GM21360 (cell line): ENCODE measurements around the gene AZU1.
"Not testable (repeated sequence)": the region's sequence is repeated elsewhere in the genome, so short reads cannot be mapped to it uniquely, and the experiment has no call there.

ENCODE experiments used
- ATAC-seq: cut with Tn5 transposase; IDR thresholded peaks from one replicate; pipeline ENCODE4 v1.9.1; 2021; ENCODE audit warnings: mild to moderate bottlenecking, moderate library complexity; ENCODE audit not compliant: unreplicated experiment

The AZU1 gene

GRCh38 chr19:869245-870177 is 41.9 kb downstream of the AZU1 start:
- no peak for ATAC-seq

- no peak for ATAC-seq
These were observed 42.7 kb downstream of the AZU1 start for GRCh38 chr19:870314-870713.

GRCh38 chr19:870963-871401 is 43.3 kb downstream of the AZU1 start:
- no peak for ATAC-seq

GRCh38 chr19:871446-872265 is 44.0 kb downstream of the AZU1 start:
- no peak for ATAC-seq

- ATAC-seq, result no peak
These were observed 44.8 kb downstream of the AZU1 start for GRCh38 chr19:872266-872951.

GRCh38 chr19:873084-873483 is 45.4 kb downstream of the AZU1 start:
- ATAC-seq, result no peak

- ATAC-seq, result no peak
These were observed 46.0 kb downstream of the AZU1 start for GRCh38 chr19:873561-874041.

GRCh38 chr19:875265-875879 is 47.7 kb downstream of the AZU1 start:
- ATAC-seq, result no peak

- ATAC-seq, result no peak
These were observed 48.5 kb downstream of the AZU1 start for GRCh38 chr19:876089-876488.

GRCh38 chr19:876780-877314 is 49.2 kb downstream of the AZU1 start:
- ATAC-seq, result no peak

GRCh38 chr19:877992-878660 is 50.5 kb downstream of the AZU1 start:
- ATAC-seq, result not testable (repeated sequence)

- ATAC-seq, result not testable (repeated sequence)
These were observed 51.3 kb downstream of the AZU1 start for GRCh38 chr19:878751-879561.

- ATAC-seq, result no peak
These were observed 52.2 kb downstream of the AZU1 start for GRCh38 chr19:879711-880438.
